Ascending aorta (tissue), 2 donors: ENCODE measurements around the gene WDFY3. TPM values are rescaled to one million over a fixed set of nuclear protein-coding genes. Genes with fewer than 3 reads are reported as not detected.
"Not testable (repeated sequence)": the region's sequence is repeated elsewhere in the genome, so short reads cannot be mapped to it uniquely, and the experiment has no call there.

Experiments
- DNase-seq, 2 donors: peaks; one replicate each; pipeline ENCODE4 v3.0.0-alpha.2; 2019; ENCODE audit warnings: low spot score in 2 of 2
- H3K27ac ChIP-seq, 2 donors: fragments of 200-600 bp; sonication (generic); one replicate each; pipeline ENCODE4 v1.5.1; 2016 to 2017; ENCODE audit warnings: mild to moderate bottlenecking in 1 of 2
- H3K27me3 ChIP-seq: fragments of 200-600 bp; sonication (generic); one replicate; pipeline ENCODE4 v1.5.1; 2017
- H3K36me3 ChIP-seq, 2 donors: fragments of 200-600 bp; sonication (generic); one replicate each; pipeline ENCODE4 v1.5.1; 2016
- H3K4me1 ChIP-seq, 2 donors: fragments of 200-600 bp; sonication (generic); one replicate each; pipeline ENCODE4 v1.5.1; 2016 to 2017; ENCODE audit warnings: mild to moderate bottlenecking in 1 of 2
- H3K4me3 ChIP-seq, 2 donors: fragments of 200-600 bp; sonication (generic); one replicate each; pipeline ENCODE4 v1.5.1; 2016 to 2017; ENCODE audit warnings: mild to moderate bottlenecking in 1 of 2
- H3K9me3 ChIP-seq, 2 donors: fragments of 200-600 bp; sonication (generic); one replicate each; pipeline ENCODE4 v1.5.1; 2016
- CTCF ChIP-seq, 3 experiments: fragments of 200-600 bp in 2 of 3; fragments of 450-650 bp in 1 of 3; sonication (generic) in 2 of 3; IDR thresholded peaks; one replicate each; pipeline ENCODE4 v1.5.1; 2016 to 2019; ENCODE audit warnings: antibody characterized with exemption in 3 of 3, mild to moderate bottlenecking in 1 of 3, moderate library complexity in 1 of 3
- intact Hi-C: fragments of 100-400 bp; cut with DNase I; formaldehyde crosslinking; loops from one replicate; pipeline ENCODE4 v1.15.1; 2023
- total RNA-seq: library from RNA; depleted of rRNA; stranded (reverse); fragments of >200 nt; gene quantifications from one replicate; pipeline ENCODE4 v1.1.0, GENCODE V29; 2016

The WDFY3 gene
- total RNA-seq, 1 donor from 2014 or later: 30.2 TPM

- no peaks in the 10 kb centered on the region for H3K9me3 ChIP-seq
- H3K27ac ChIP-seq: no peak overlapping the region
- no peak for TF ChIP-seq CTCF (IDR thresholded peaks at IDR 0.05)
- intact Hi-C loops: no loop called here
- peaks cover 0 to 6% of the 10 kb centered on the region in 2 donors for H3K4me1 ChIP-seq
- no peak overlapping the region for H3K4me3 ChIP-seq
- peaks cover 16 to 75% of the 10 kb centered on the region in 2 donors for H3K36me3 ChIP-seq
- H3K27me3 ChIP-seq: no peaks in the 10 kb centered on the region
- no peak for DNase-seq
Measured at GRCh38 chr4:84669201-84669600, 297.3 kb downstream of the WDFY3 start.

- Histone ChIP-seq H3K4me3 (no peak overlapping the region), H3K36me3 (peaks cover 5 to 55% of the 10 kb centered on the region in 2 donors), H3K27ac (no peak overlapping the region), H3K4me1 (no peaks in the 10 kb centered on the region), H3K9me3 (no peaks in the 10 kb centered on the region), H3K27me3 (no peaks in the 10 kb centered on the region)
- no peak for DNase-seq
- intact Hi-C loops: no loop called here
- TF ChIP-seq CTCF (IDR thresholded peaks at IDR 0.05): no peak
Measured at GRCh38 chr4:84666439-84666838, 300.1 kb downstream of the WDFY3 start.

- H3K4me1 ChIP-seq, H3K9me3 ChIP-seq, H3K27ac ChIP-seq, DNase-seq, intact Hi-C loops, H3K27me3 ChIP-seq, H3K4me3 ChIP-seq: not testable (repeated sequence)
- peaks cover 0 to 39% of the 10 kb centered on the region in 2 donors for H3K36me3 ChIP-seq
Measured at GRCh38 chr4:84664767-84665166, 301.7 kb downstream of the WDFY3 start.

GRCh38 chr4:84661191-84661939 lies 305.1 kb downstream of the WDFY3 start:
- H3K36me3 ChIP-seq: peaks cover 0 to 11% of the 10 kb centered on the region in 2 donors
- H3K27ac ChIP-seq: no peak overlapping the region
- no peak overlapping the region for H3K4me3 ChIP-seq
- TF ChIP-seq CTCF (IDR thresholded peaks at IDR 0.05): no peak
- H3K4me1 ChIP-seq: no peaks in the 10 kb centered on the region
- no peaks in the 10 kb centered on the region for H3K27me3 ChIP-seq
- H3K9me3 ChIP-seq: no peaks in the 10 kb centered on the region
- intact Hi-C loops: no loop called here
- DNase-seq: no peak

GRCh38 chr4:84660606-84661005 lies 305.9 kb downstream of the WDFY3 start:
- no peak for TF ChIP-seq CTCF (IDR thresholded peaks at IDR 0.05)
- intact Hi-C loops: no loop called here
- Histone ChIP-seq H3K9me3 (no peaks in the 10 kb centered on the region), H3K4me1 (no peaks in the 10 kb centered on the region), H3K4me3 (no peak overlapping the region), H3K27ac (no peak overlapping the region), H3K27me3 (no peaks in the 10 kb centered on the region), H3K36me3 (peaks cover 0 to 4% of the 10 kb centered on the region in 2 donors)
- DNase-seq: no peak

GRCh38 chr4:84652478-84652877 lies 314.0 kb downstream of the WDFY3 start:
- intact Hi-C loops: no loop called here
- Histone ChIP-seq H3K27ac (no peak overlapping the region), H3K36me3 (no peaks in the 10 kb centered on the region), H3K27me3 (no peaks in the 10 kb centered on the region), H3K4me3 (no peak overlapping the region), H3K9me3 (no peaks in the 10 kb centered on the region), H3K4me1 (no peaks in the 10 kb centered on the region)
- TF ChIP-seq CTCF (IDR thresholded peaks at IDR 0.05): no peak
- DNase-seq: no peak
